ENCODE data around the gene BCL2L15.

BCL2L15 gene

GRCh38 chr1:113887402-113888175 lies at the start of gene BCL2L15:
BCL2L15 (minus strand) TSS chr1:113887581; CDS start chr1:113887375, 206 bp downstream.
- DNase-seq (ENCODE audit: low read depth in 2 of 2), result no peak

- DNase-seq (ENCODE audit: low read depth in 2 of 2), result no peak
Measured at GRCh38 chr1:113937146-113937545, 49.8 kb upstream of the BCL2L15 start.

- DNase-seq (ENCODE audit: low read depth in 2 of 2), result no peak
Measured at GRCh38 chr1:113935970-113936369, 48.6 kb upstream of the BCL2L15 start.

- no peak for DNase-seq (ENCODE audit: low read depth in 2 of 2)
Measured at GRCh38 chr1:113935176-113935575, 47.8 kb upstream of the BCL2L15 start.

GRCh38 chr1:113934511-113935055 lies 47.2 kb upstream of the BCL2L15 start:
- DNase-seq (ENCODE audit: low read depth in 2 of 2), result no peak

- no peak for DNase-seq (ENCODE audit: low read depth in 2 of 2)
Measured at GRCh38 chr1:113934006-113934405, 46.6 kb upstream of the BCL2L15 start.

- DNase-seq (ENCODE audit: low read depth in 2 of 2), result no peak
Measured at GRCh38 chr1:113931451-113931851, 44.1 kb upstream of the BCL2L15 start.

GRCh38 chr1:113930499-113931161 lies 43.2 kb upstream of the BCL2L15 start:
- peak; percentile 19 to 38 for DNase-seq (ENCODE audit: low read depth in 2 of 2)

- peak; percentile 31 to 35 for DNase-seq (ENCODE audit: low read depth in 2 of 2)
Measured at GRCh38 chr1:113929750-113930498, 42.5 kb upstream of the BCL2L15 start.

- peak; percentile 84 to 88 for DNase-seq (ENCODE audit: low read depth in 2 of 2)
Measured at GRCh38 chr1:113928941-113929749, 41.8 kb upstream of the BCL2L15 start, which contains the start of gene HIPK1. HIPK1 (plus strand) TSS chr1:113929324.

- DNase-seq (ENCODE audit: low read depth in 2 of 2), result no peak
Measured at GRCh38 chr1:113928187-113928930, 41.0 kb upstream of the BCL2L15 start.

GRCh38 chr1:113924473-113924872 lies 37.1 kb upstream of the BCL2L15 start:
- DNase-seq (ENCODE audit: low read depth in 2 of 2), result no peak

GRCh38 chr1:113922957-113923356 lies 35.6 kb upstream of the BCL2L15 start:
- no peak for DNase-seq (ENCODE audit: low read depth in 2 of 2)

- DNase-seq (ENCODE audit: low read depth in 2 of 2), result no peak
Measured at GRCh38 chr1:113918243-113918642, 30.9 kb upstream of the BCL2L15 start.

- no peak for DNase-seq (ENCODE audit: low read depth in 2 of 2)
Measured at GRCh38 chr1:113917400-113918082, 30.2 kb upstream of the BCL2L15 start.

- DNase-seq (ENCODE audit: low read depth in 2 of 2), result no peak
Measured at GRCh38 chr1:113916974-113917373, 29.6 kb upstream of the BCL2L15 start.

- no peak for DNase-seq (ENCODE audit: low read depth in 2 of 2)
Measured at GRCh38 chr1:113913887-113914664, 26.7 kb upstream of the BCL2L15 start.

- DNase-seq (ENCODE audit: low read depth in 2 of 2), result no peak
Measured at GRCh38 chr1:113913312-113913668, 25.9 kb upstream of the BCL2L15 start.

GRCh38 chr1:113912594-113913311 lies 25.4 kb upstream of the BCL2L15 start:
- DNase-seq (ENCODE audit: low read depth in 2 of 2), result no peak

Data from activated CD4-positive, alpha-beta T cell treated with anti-CD3 and anti-CD28 coated beads for 24 hours (primary cell).